DLD1 (cell line): Measurements from ENCODE around the gene ADAMTS20.

Experiments
- in situ Hi-C: cut with HindIII; loops from 2 replicates; pipeline ENCODE4 v1.10.0; 2017; ENCODE audit warnings: low sequenced_read_pairs

The ADAMTS20 gene

GRCh38 chr12:43482311-43483085 lies 69.5 kb downstream of the ADAMTS20 start:
- in situ Hi-C loops: no loop called here

- in situ Hi-C loops: no loop called here
These were observed 71.4 kb downstream of the ADAMTS20 start for GRCh38 chr12:43480591-43480990.

- in situ Hi-C loops: no loop called here
These were observed 89.3 kb downstream of the ADAMTS20 start for GRCh38 chr12:43462741-43463140.

- in situ Hi-C loops: no loop called here
These were observed 89.9 kb downstream of the ADAMTS20 start for GRCh38 chr12:43462080-43462479.

- in situ Hi-C loops: no loop called here
These were observed 92.7 kb downstream of the ADAMTS20 start for GRCh38 chr12:43459285-43459684.

- in situ Hi-C loops: no loop called here
These were observed 98.2 kb downstream of the ADAMTS20 start for GRCh38 chr12:43453761-43454160.

GRCh38 chr12:43444940-43445564 lies 107.0 kb downstream of the ADAMTS20 start:
- in situ Hi-C loops: no loop called here

GRCh38 chr12:43436597-43436996 lies 115.4 kb downstream of the ADAMTS20 start:
- in situ Hi-C loops: no loop called here

GRCh38 chr12:43434614-43435013 lies 117.4 kb downstream of the ADAMTS20 start:
- in situ Hi-C loops: no loop called here

- in situ Hi-C loops: no loop called here
These were observed 123.9 kb downstream of the ADAMTS20 start for GRCh38 chr12:43428088-43428600.

- in situ Hi-C loops: no loop called here
These were observed 126.6 kb downstream of the ADAMTS20 start for GRCh38 chr12:43425361-43425760.

GRCh38 chr12:43416981-43417380 lies 135.0 kb downstream of the ADAMTS20 start:
- in situ Hi-C loops: no loop called here

GRCh38 chr12:43407816-43408645 lies 144.0 kb downstream of the ADAMTS20 start:
- in situ Hi-C loops: no loop called here

- in situ Hi-C loops: no loop called here
These were observed 145.2 kb downstream of the ADAMTS20 start for GRCh38 chr12:43406801-43407200.

GRCh38 chr12:43402436-43402835 lies 149.6 kb downstream of the ADAMTS20 start:
- in situ Hi-C loops: no loop called here

GRCh38 chr12:43401096-43401495 lies 150.9 kb downstream of the ADAMTS20 start:
- in situ Hi-C loops: no loop called here

GRCh38 chr12:43396671-43397070 lies 155.3 kb downstream of the ADAMTS20 start:
- in situ Hi-C loops: no loop called here

- in situ Hi-C loops: no loop called here
These were observed 159.9 kb downstream of the ADAMTS20 start for GRCh38 chr12:43392116-43392515.

GRCh38 chr12:43381879-43382278 lies 170.1 kb downstream of the ADAMTS20 start:
- in situ Hi-C loops: no loop called here

GRCh38 chr12:43378448-43378847 lies 173.6 kb downstream of the ADAMTS20 start:
- in situ Hi-C loops: no loop called here

- in situ Hi-C loops: no loop called here
These were observed 181.7 kb downstream of the ADAMTS20 start for GRCh38 chr12:43370263-43370662.
